Nephron progenitor cell (in vitro differentiated cells): Measurements from ENCODE around the gene BRSK1.

Experiments
- DNase-seq: peaks from one replicate; pipeline ENCODE4 v3.0.0; 2021
- H3K27ac Mint-ChIP-seq: 2 replicates; pipeline ENCODE4 v1.8.0; 2021; ENCODE audit warnings: mild to moderate bottlenecking, moderate library complexity, mixed read lengths
- H3K27me3 Mint-ChIP-seq: 2 replicates; pipeline ENCODE4 v1.8.0; 2021; ENCODE audit warnings: mild to moderate bottlenecking, low read depth, mixed read lengths; ENCODE audit not compliant: poor library complexity
- H3K36me3 Mint-ChIP-seq: 2 replicates; pipeline ENCODE4 v1.8.0; 2021; ENCODE audit warnings: low read depth, mixed read lengths
- H3K4me1 Mint-ChIP-seq: 2 replicates; pipeline ENCODE4 v1.8.0; 2021; ENCODE audit warnings: mixed read lengths
- H3K4me3 Mint-ChIP-seq: 2 replicates; pipeline ENCODE4 v1.8.0; 2021; ENCODE audit warnings: mild to moderate bottlenecking, moderate library complexity, mixed read lengths
- H3K9me3 Mint-ChIP-seq: 2 replicates; pipeline ENCODE4 v1.8.0; 2021; ENCODE audit warnings: mild to moderate bottlenecking, moderate library complexity, mixed read lengths
- TF ChIP-seq, protein P1 (sequence below): fragments of 200-600 bp; sonication (generic); IDR thresholded peaks from 2 replicates; pipeline ENCODE4 v1.5.0; 2021; ENCODE audit warnings: antibody characterized with exemption

The BRSK1 gene

DNA sequence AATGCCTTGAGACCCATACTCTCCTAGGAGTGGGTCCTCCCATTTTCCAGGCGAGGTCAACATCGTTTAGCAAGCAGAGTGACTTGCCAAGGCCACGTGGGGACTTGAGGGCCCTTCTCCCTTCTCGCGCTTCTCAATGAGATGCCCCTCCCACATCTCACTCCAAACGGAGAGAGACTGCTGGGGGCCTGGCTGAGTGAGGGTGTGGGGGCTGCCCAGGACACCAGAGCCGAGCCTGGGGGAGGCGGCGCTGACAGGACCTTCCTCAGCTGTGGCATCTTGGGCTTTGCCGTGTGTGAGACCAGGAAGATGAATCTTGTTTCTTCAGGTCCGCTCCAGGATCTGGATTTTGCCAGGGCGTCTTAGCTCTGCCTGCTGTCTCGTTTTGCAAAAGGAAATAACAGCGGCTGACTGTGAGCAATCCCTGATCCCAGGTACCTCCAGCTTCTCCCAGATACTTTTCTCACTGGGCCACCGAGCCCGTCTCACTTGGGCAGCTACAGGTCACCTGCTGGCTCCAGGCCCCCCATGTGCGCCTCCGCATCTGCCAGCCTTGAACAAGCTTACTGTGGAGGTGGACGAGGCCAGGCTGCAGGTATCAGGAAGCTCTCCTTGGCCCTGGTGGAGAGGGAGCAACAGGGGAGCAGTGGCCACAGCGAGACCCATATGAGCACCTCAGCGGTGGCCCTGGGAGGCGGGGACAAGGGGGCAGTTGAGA lies 64.7 kb downstream of the BRSK1 start:
- Mint-ChIP-seq H3K36me3 (peaks cover 12% of the 10 kb centered on the region), H3K27ac (peak overlapping the region; percentile 93), H3K9me3 (no peaks in the 10 kb centered on the region), H3K27me3 (peaks cover 30% of the 10 kb centered on the region), H3K4me1 (peaks cover 66% of the 10 kb centered on the region), H3K4me3 (peak overlapping the region; percentile 61)
- peak; percentile 54 for DNase-seq
- TF ChIP-seq, protein P1, sequence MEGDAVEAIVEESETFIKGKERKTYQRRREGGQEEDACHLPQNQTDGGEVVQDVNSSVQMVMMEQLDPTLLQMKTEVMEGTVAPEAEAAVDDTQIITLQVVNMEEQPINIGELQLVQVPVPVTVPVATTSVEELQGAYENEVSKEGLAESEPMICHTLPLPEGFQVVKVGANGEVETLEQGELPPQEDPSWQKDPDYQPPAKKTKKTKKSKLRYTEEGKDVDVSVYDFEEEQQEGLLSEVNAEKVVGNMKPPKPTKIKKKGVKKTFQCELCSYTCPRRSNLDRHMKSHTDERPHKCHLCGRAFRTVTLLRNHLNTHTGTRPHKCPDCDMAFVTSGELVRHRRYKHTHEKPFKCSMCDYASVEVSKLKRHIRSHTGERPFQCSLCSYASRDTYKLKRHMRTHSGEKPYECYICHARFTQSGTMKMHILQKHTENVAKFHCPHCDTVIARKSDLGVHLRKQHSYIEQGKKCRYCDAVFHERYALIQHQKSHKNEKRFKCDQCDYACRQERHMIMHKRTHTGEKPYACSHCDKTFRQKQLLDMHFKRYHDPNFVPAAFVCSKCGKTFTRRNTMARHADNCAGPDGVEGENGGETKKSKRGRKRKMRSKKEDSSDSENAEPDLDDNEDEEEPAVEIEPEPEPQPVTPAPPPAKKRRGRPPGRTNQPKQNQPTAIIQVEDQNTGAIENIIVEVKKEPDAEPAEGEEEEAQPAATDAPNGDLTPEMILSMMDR, result no peak

DNA sequence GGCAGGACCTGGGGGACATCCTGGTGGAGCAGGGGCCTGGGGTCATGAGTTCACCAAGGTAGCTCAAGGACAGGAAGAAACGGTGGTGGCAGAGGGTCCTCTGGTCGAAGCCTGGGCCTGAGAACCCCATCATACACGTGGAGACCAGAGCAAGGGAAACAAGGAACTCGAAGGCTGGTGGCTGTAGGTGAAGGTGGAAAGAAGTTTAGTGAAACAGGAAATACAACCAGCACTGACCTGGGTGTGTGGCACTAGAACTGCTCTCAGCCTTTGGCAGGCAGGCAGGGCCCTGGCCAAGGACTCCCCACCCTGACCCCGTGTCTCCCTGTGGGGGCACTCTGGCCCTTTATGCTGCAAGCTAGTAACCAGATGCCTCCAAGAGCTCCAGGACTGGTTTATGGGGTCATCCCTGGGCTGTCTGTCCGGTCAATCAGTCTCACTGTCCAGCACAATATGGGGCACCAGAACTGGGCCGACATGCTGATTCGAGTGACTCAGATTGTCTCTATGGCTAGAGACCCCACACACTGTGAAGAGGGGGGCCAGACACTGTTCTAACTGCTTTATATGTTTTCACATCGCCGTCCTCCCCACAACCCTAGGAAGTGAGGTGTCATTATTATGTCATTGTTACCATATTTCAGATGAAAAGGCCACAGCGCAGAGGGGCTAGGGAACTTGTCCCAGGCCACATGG lies 67.0 kb downstream of the BRSK1 start:
- DNase-seq, result no peak
- H3K9me3 Mint-ChIP-seq, result no peaks in the 10 kb centered on the region
- H3K27ac Mint-ChIP-seq, result no peak overlapping the region
- H3K4me1 Mint-ChIP-seq, result peaks cover 54% of the 10 kb centered on the region
- no peaks in the 10 kb centered on the region for H3K36me3 Mint-ChIP-seq
- TF ChIP-seq, protein P1, result no peak
- H3K27me3 Mint-ChIP-seq, result peaks cover 48% of the 10 kb centered on the region
- H3K4me3 Mint-ChIP-seq, result no peak overlapping the region

DNA sequence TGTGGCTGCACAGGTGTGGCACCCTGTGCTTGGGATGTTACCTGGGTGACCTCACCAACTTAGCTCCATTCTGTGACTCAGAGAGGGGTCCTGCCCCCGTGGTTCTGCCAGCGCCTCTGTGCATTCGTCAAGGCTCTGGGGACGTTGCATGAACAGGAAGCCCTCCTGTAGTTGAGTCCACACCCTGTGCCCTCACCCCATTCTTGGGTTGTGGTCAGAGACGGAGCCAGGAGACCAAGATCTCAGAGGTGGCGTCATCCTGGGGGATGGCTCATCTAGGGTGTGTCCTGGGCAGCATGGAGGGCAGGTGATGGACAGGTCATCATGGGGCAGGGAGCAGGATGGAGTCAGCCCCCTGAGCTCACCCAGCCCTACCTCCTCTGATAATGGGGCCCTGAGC lies 68.2 kb downstream of the BRSK1 start:
- H3K4me1 Mint-ChIP-seq, result peaks cover 54% of the 10 kb centered on the region
- H3K4me3 Mint-ChIP-seq, result peak overlapping the region; percentile 25
- TF ChIP-seq, protein P1, result no peak
- H3K9me3 Mint-ChIP-seq, result no peaks in the 10 kb centered on the region
- DNase-seq, result no peak
- no peaks in the 10 kb centered on the region for H3K36me3 Mint-ChIP-seq
- peaks cover 61% of the 10 kb centered on the region for H3K27me3 Mint-ChIP-seq
- H3K27ac Mint-ChIP-seq, result no peak overlapping the region

DNA sequence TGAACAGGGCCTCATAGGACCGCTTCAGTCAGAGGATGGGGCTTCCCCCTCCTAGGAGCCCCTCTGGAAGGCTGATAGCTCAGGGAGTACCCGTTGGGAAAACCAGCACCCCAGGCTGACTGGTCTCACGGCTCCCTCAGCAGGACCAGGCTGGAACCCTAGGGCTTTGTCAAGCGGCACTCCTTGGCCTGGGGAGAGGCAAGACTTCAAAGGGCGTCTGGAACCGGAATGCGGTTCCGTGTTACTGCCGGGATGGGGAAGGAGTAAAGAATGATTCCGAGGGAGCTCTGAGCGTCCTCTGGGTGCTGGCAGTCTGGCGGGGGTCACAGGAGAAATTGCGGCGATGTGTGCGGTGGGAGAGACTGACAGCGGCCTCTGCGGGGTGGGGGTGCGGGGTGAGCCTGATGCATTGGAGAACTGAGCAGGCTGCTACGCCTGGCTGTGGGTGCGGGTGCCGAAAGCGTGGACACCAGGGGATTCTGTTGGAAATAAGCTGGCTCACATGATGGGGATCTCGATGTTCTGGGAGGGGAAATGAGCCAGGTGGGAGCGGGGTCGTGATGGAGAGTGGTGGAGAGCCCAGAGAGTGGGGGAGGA lies 68.8 kb downstream of the BRSK1 start:
- peaks cover 67% of the 10 kb centered on the region for H3K27me3 Mint-ChIP-seq
- no peaks in the 10 kb centered on the region for H3K36me3 Mint-ChIP-seq
- no peak overlapping the region for H3K27ac Mint-ChIP-seq
- TF ChIP-seq, protein P1, result no peak
- no peak for DNase-seq
- H3K4me3 Mint-ChIP-seq, result peak overlapping the region; percentile 81
- no peaks in the 10 kb centered on the region for H3K9me3 Mint-ChIP-seq
- peaks cover 58% of the 10 kb centered on the region for H3K4me1 Mint-ChIP-seq

DNA sequence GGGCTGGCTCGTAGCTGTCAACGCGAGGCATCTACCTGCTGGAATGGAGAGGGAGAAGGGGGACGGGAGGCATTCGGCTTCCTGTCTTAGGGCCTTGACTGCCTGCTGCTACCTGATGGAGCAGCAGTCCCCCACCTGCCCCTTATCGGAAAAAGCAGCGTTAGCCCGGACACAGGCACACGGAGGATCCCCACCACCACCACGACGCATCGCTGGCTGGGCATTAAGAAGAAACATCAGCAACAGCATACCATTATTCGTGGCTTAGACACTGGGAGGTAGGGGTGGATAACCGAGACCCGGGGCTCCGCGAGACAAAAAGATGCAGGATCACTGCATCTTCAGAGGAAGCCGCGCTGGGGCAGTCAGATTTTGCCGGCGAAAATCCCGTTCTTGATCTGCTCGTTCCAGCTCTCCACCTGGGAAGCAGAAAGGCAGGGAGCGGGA lies 69.6 kb downstream of the BRSK1 start:
- H3K36me3 Mint-ChIP-seq, result no peaks in the 10 kb centered on the region
- peaks cover 51% of the 10 kb centered on the region for H3K4me1 Mint-ChIP-seq
- DNase-seq, result peak; percentile 42
- H3K4me3 Mint-ChIP-seq, result peak overlapping the region; percentile 81
- peaks cover 73% of the 10 kb centered on the region for H3K27me3 Mint-ChIP-seq
- TF ChIP-seq, protein P1, result no peak
- H3K9me3 Mint-ChIP-seq, result no peaks in the 10 kb centered on the region
- no peak overlapping the region for H3K27ac Mint-ChIP-seq
